ENCODE data around the gene DDX60. TPM values are rescaled to one million over a fixed set of nuclear protein-coding genes. Genes with fewer than 3 reads are reported as not detected.

The DDX60 gene
- total and polyA plus RNA-seq, 2 donors (not counting 3 experiments of a cell fraction or from before 2014, with no cell fraction given), result 3.8 to 9.3 TPM

- Histone ChIP-seq H3K9me1 (replicated peaks; ENCODE audit: control insufficient read depth, extremely low read depth, insufficient read depth, low read length) (no peaks in the 10 kb centered on the region), H4K20me1 (replicated peaks; ENCODE audit: control insufficient read depth, extremely low read depth, insufficient read depth, low read length) (no peaks in the 10 kb centered on the region), H3K79me2 (ENCODE audit: control insufficient read depth, insufficient read depth, low read length) (no peaks in the 10 kb centered on the region), H3K4me3 (replicated peaks in 1 of 3; ENCODE audit: insufficient read depth in 1 of 3, low read depth in 1 of 3, low read length in 3 of 3) (no peak overlapping the region), H3K4me2 (ENCODE audit: insufficient read depth, low read length) (no peak overlapping the region), H3K9me3 (replicated peaks; ENCODE audit: control insufficient read depth, insufficient read depth, low read length) (no peaks in the 10 kb centered on the region), H3K36me3 (ENCODE audit: control insufficient read depth in 2 of 2, extremely low read depth in 1 of 2, insufficient read depth in 2 of 2, low read length in 2 of 2) (no peaks in the 10 kb centered on the region), H3K27ac (ENCODE audit: insufficient read depth, low read depth, low read length) (no peak overlapping the region), H2AFZ (ENCODE audit: low read depth, low read length) (no peak overlapping the region), H3K27me3 (ENCODE audit: control insufficient read depth in 2 of 2, insufficient read depth in 2 of 2, low read length in 2 of 2) (no peaks in the 10 kb centered on the region), H3K9ac (replicated peaks; ENCODE audit: extremely low read depth, insufficient read depth, low read length) (no peak overlapping the region), H3K4me1 (ENCODE audit: control insufficient read depth, extremely low read depth, insufficient read depth, low read length) (no peaks in the 10 kb centered on the region)
- ChIA-PET POLR2A (no interaction called here), CTCF (no interaction called here)
- no TSS peak for BruUV-seq (replicated peaks)
- dilution Hi-C loops (cut with MboI; ENCODE audit: extremely low pct_ligation_motif_present, low sequenced_read_pairs), result no loop called here
- DNase-seq (ENCODE audit: low read depth, low spot score) (no peak), FAIRE-seq (no peak)
- TF ChIP-seq FOS (IDR thresholded peaks at IDR 0.05; ENCODE audit: borderline replicate concordance, insufficient read depth, low read length), result no peak
- no peak for TF ChIP-seq MAX (IDR thresholded peaks at IDR 0.05; ENCODE audit: insufficient read depth, insufficient read length)
- TF ChIP-seq JUN (IDR thresholded peaks at IDR 0.05; ENCODE audit: borderline replicate concordance, insufficient read depth, insufficient read length, low read depth), result no peak
- no peak for TF ChIP-seq POLR2A (IDR thresholded peaks at IDR 0.05; ENCODE audit: low read depth, low read length)
- TF ChIP-seq MYC (IDR thresholded peaks at IDR 0.05; ENCODE audit: low read depth, low read length), result no peak
- no peak for TF ChIP-seq POLR2AphosphoS5 (IDR thresholded peaks at IDR 0.05; ENCODE audit: insufficient read depth, low read depth, low read length)
- TF ChIP-seq CTCF (IDR thresholded peaks at IDR 0.05; ENCODE audit: extremely low read depth in 1 of 2, insufficient read depth in 1 of 2, low read depth in 1 of 2, low read length in 2 of 2), result no peak
- no peak for TF ChIP-seq EZH2 (IDR thresholded peaks at IDR 0.05; ENCODE audit: borderline replicate concordance, low read depth, low read length, severe bottlenecking)
- no peak for TF ChIP-seq GATA2 (IDR thresholded peaks at IDR 0.05; ENCODE audit: insufficient read depth, insufficient read length, low read depth, low read length)
- intact Hi-C loops (cut with micrococcal nuclease), result no loop called here
These were observed 25.1 kb downstream of the DDX60 start for GRCh38 chr4:168293386-168293975.

All from endothelial cell of umbilical vein (primary cell).